Loucy (cell line): ENCODE results near the gene EOMES.
A peak's percentile ranks its signal among the peaks of the same experiment; 100 is the strongest.

Experiments
- H2AFZ ChIP-seq: fragments of 200-600 bp; sonication (generic); 2 replicates; pipeline ENCODE4 v1.6.0; 2016; ENCODE audit warnings: antibody characterized with exemption, mild to moderate bottlenecking, low read length, moderate library complexity
- H3F3A ChIP-seq: fragments of 200-600 bp; 2 replicates; pipeline ENCODE4 v1.6.0; 2016; ENCODE audit warnings: antibody characterized with exemption, low read depth, mild to moderate bottlenecking
- H3K27me3 ChIP-seq: fragments of 200-600 bp; sonication (generic); 2 replicates; pipeline ENCODE4 v1.6.1; 2014; ENCODE audit warnings: low read length, mild to moderate bottlenecking; ENCODE audit not compliant: insufficient read depth, poor library complexity, severe bottlenecking
- H3K36me3 ChIP-seq: fragments of 200-600 bp; sonication (generic); 2 replicates; pipeline ENCODE4 v1.6.1; 2016; ENCODE audit warnings: low read length; ENCODE audit not compliant: insufficient read depth
- H3K4me1 ChIP-seq: fragments of 200-600 bp; sonication (generic); 2 replicates; pipeline ENCODE4 v1.5.1; 2014; ENCODE audit warnings: low read length, mild to moderate bottlenecking; ENCODE audit not compliant: insufficient read depth, poor library complexity, severe bottlenecking
- H3K4me2 ChIP-seq: fragments of 200-600 bp; sonication (generic); 2 replicates; pipeline ENCODE4 v1.6.0; 2014; ENCODE audit warnings: antibody characterized with exemption, low read length, low read depth, mild to moderate bottlenecking; ENCODE audit not compliant: poor library complexity, severe bottlenecking
- H3K4me3 ChIP-seq: fragments of 200-600 bp; sonication (generic); 2 replicates; pipeline ENCODE4 v1.5.1; 2014; ENCODE audit warnings: low read length, mild to moderate bottlenecking, mixed read lengths; ENCODE audit not compliant: poor library complexity, severe bottlenecking
- H3K79me2 ChIP-seq: fragments of 200-600 bp; sonication (generic); 2 replicates; pipeline ENCODE4 v1.6.1; 2014; ENCODE audit warnings: low read length; ENCODE audit not compliant: insufficient read depth
- H3K9ac ChIP-seq: fragments of 200-600 bp; sonication (generic); 2 replicates; pipeline ENCODE4 v1.6.0; 2014; ENCODE audit warnings: mild to moderate bottlenecking, low read depth, low read length, moderate library complexity; ENCODE audit not compliant: poor library complexity, severe bottlenecking
- H3K9me2 ChIP-seq: fragments of 200-600 bp; sonication (generic); replicated peaks from 2 replicates; pipeline ENCODE4 v1.6.1; 2016; ENCODE audit warnings: low read depth, low read length, mixed read lengths
- H3K9me3 ChIP-seq: fragments of 200-600 bp; sonication (generic); 2 replicates; pipeline ENCODE4 v1.6.1; 2014; ENCODE audit warnings: mild to moderate bottlenecking, antibody characterized with exemption, low read length, low read depth; ENCODE audit not compliant: insufficient read depth
- H4K20me1 ChIP-seq: fragments of 200-600 bp; sonication (generic); 2 replicates; pipeline ENCODE4 v1.6.0; 2014; ENCODE audit warnings: antibody characterized with exemption, low read length, mild to moderate bottlenecking; ENCODE audit not compliant: insufficient read depth, poor library complexity, severe bottlenecking
- CTCF ChIP-seq: fragments of 200-600 bp; sonication (generic); conservative IDR thresholded peaks from 2 replicates; pipeline ENCODE4 v1.5.1; 2014; ENCODE audit warnings: mild to moderate bottlenecking, antibody characterized with exemption, low read length
- EZH2phosphoT487 ChIP-seq: fragments of 200-600 bp; IDR thresholded peaks from 2 replicates; pipeline ENCODE4 v1.6.1; 2018; ENCODE audit warnings: antibody characterized with exemption, mild to moderate bottlenecking, moderate library complexity, borderline replicate concordance

EOMES gene

DNA sequence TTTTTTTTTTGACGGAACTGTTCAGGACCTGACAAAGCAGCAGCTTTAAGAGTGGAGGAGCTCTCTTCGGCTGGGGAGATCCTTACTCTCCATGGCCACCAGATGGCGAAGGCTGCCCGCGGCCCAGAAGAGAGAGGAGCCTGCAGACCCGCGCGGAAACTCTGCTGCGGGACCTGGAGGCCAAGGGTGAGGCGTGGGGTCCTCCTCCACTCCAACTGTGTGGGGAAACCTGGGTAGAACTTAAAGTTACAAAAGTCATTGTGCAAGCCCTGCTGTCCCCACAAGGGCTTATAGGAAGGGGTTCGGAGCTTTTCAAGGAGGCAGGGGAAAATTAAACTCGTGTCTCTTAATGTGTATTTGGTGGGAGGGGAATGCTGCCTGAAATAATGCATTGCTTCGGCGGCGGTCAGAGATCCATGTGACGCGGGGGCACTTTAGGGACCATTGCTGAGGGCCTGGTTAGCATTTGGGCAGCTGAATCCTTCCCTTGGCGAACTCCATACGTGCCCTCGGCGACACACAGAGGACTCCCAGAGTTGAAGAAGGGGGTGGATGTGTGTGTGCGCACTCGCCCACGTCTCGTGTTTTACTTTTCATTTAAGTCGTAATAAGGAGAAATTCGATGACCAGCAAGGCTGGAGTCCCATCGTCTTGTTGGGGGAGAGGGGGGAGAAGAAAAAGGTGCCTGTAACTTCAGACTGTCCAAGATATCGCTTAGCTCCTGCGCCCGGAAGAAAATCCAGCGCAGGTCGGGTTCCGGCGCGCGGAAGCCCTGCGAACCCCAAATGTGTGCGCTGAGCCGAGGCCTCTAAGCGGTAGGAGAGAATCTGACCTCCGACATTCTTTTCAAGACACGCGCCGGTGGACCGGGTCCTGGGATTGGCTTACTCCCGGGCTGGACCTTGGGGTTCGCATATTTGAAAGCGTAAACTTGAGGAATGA lies 9.7 kb downstream of the EOMES start:
- Histone ChIP-seq H3K9me3 (no peaks in the 10 kb centered on the region), H3K4me1 (peaks cover 7% of the 10 kb centered on the region), H3K9ac (peak overlapping the region; percentile 66), H3K4me2 (peak overlapping the region; percentile 85), H3K36me3 (no peaks in the 10 kb centered on the region), H3F3A (no peaks in the 10 kb centered on the region), H3K4me3 (peak overlapping the region; percentile 84), H4K20me1 (no peaks in the 10 kb centered on the region), H3K79me2 (no peaks in the 10 kb centered on the region), H2AFZ (peak overlapping the region; percentile 99), H3K27me3 (peaks cover 7% of the 10 kb centered on the region), H3K9me2 (no peaks in the 10 kb centered on the region)
- TF ChIP-seq CTCF (peak; percentile 74), EZH2phosphoT487 (no peak)

GRCh38 chr3:27708250-27708649 lies 13.9 kb downstream of the EOMES start:
- Histone ChIP-seq H3K79me2 (no peaks in the 10 kb centered on the region), H3K9me3 (no peaks in the 10 kb centered on the region), H3K4me3 (no peak overlapping the region), H4K20me1 (no peaks in the 10 kb centered on the region), H2AFZ (no peak overlapping the region), H3F3A (no peaks in the 10 kb centered on the region), H3K4me1 (peaks cover 7% of the 10 kb centered on the region), H3K9me2 (no peaks in the 10 kb centered on the region), H3K27me3 (peaks cover 7% of the 10 kb centered on the region), H3K4me2 (no peak overlapping the region), H3K36me3 (no peaks in the 10 kb centered on the region), H3K9ac (no peak overlapping the region)
- TF ChIP-seq EZH2phosphoT487, result no peak
- TF ChIP-seq CTCF, result no peak

- no peaks in the 10 kb centered on the region for H3K27me3 ChIP-seq
- H3K4me2 ChIP-seq, result no peak overlapping the region
- H3K9me3 ChIP-seq, result no peaks in the 10 kb centered on the region
- TF ChIP-seq CTCF (no peak), EZH2phosphoT487 (no peak)
- H3K79me2 ChIP-seq, result no peaks in the 10 kb centered on the region
- H3K4me1 ChIP-seq, result no peaks in the 10 kb centered on the region
- no peaks in the 10 kb centered on the region for H4K20me1 ChIP-seq
- H2AFZ ChIP-seq, result no peak overlapping the region
- H3K9ac ChIP-seq, result no peak overlapping the region
- no peaks in the 10 kb centered on the region for H3F3A ChIP-seq
- H3K36me3 ChIP-seq, result no peaks in the 10 kb centered on the region
- no peak overlapping the region for H3K4me3 ChIP-seq
- no peaks in the 10 kb centered on the region for H3K9me2 ChIP-seq
Measured at GRCh38 chr3:27699067-27699466, 23.1 kb downstream of the EOMES start.
